Left hindlimb (tissue), 1 donor: ENCODE results near the gene HSBP1.

Experiments used
- DNase-seq: peaks from one replicate; pipeline ENCODE4 v3.0.0-alpha.2; 2018

The HSBP1 gene

GRCh38 chr16:83804366-83804765 lies 3.4 kb upstream of the HSBP1 start:
- DNase-seq, result no peak

- DNase-seq, result no peak
These were observed 1.7 kb upstream of the HSBP1 start for GRCh38 chr16:83806036-83806435.

- no peak for DNase-seq
These were observed 1.0 kb upstream of the HSBP1 start for GRCh38 chr16:83806731-83807130.

- DNase-seq, result no peak
These were observed 460 bp upstream of the HSBP1 start for GRCh38 chr16:83807327-83807709.

- no peak for DNase-seq
These were observed 816 bp downstream of the HSBP1 start for GRCh38 chr16:83808573-83809014.

GRCh38 chr16:83809092-83809491 lies 1.3 kb downstream of the HSBP1 start:
- DNase-seq, result no peak

- no peak for DNase-seq
These were observed 3.1 kb downstream of the HSBP1 start for GRCh38 chr16:83810901-83811300.

GRCh38 chr16:83813823-83814658 lies 6.3 kb downstream of the HSBP1 start:
- no peak for DNase-seq

- no peak for DNase-seq
These were observed 6.8 kb downstream of the HSBP1 start for GRCh38 chr16:83814659-83814985.

GRCh38 chr16:83817022-83817421 lies 9.2 kb downstream of the HSBP1 start:
- no peak for DNase-seq

- DNase-seq, result no peak
These were observed 10.5 kb downstream of the HSBP1 start for GRCh38 chr16:83818276-83818675.

- no peak for DNase-seq
These were observed 11.6 kb downstream of the HSBP1 start for GRCh38 chr16:83819361-83819760.

GRCh38 chr16:83826146-83826913 lies 18.6 kb downstream of the HSBP1 start:
- peak; percentile 82 for DNase-seq

GRCh38 chr16:83830091-83830768 lies 22.5 kb downstream of the HSBP1 start:
- DNase-seq, result no peak

GRCh38 chr16:83830769-83831455 lies 23.1 kb downstream of the HSBP1 start:
- no peak for DNase-seq

GRCh38 chr16:83831456-83831987 lies 23.7 kb downstream of the HSBP1 start:
- no peak for DNase-seq

- DNase-seq, result no peak
These were observed 26.1 kb downstream of the HSBP1 start for GRCh38 chr16:83833921-83834320.

GRCh38 chr16:83835586-83836566 lies 28.1 kb downstream of the HSBP1 start:
- DNase-seq, result no peak

- no peak for DNase-seq
These were observed 29.8 kb downstream of the HSBP1 start for GRCh38 chr16:83837566-83837965.

GRCh38 chr16:83838151-83838550 lies 30.4 kb downstream of the HSBP1 start:
- no peak for DNase-seq

GRCh38 chr16:83839561-83839960 lies 31.8 kb downstream of the HSBP1 start:
- DNase-seq, result no peak
